Uterus (tissue), 4 donors: ENCODE measurements around the gene PLPPR5. TPM values are rescaled to one million over a fixed set of nuclear protein-coding genes. Genes with fewer than 3 reads are reported as not detected.

Experiments used
- DNase-seq, 2 donors: peaks; one replicate each; pipeline ENCODE4 v3.0.0-alpha.2; 2019 to 2020
- H3K27ac ChIP-seq, 2 donors: fragments of 200-600 bp; sonication (generic); 1 replicate in 1 of 2; 2 replicates in 1 of 2; pipeline ENCODE4 v1.5.1; 2016 to 2018
- H3K27me3 ChIP-seq, 2 donors: fragments of 200-600 bp; sonication (generic); one replicate each; pipeline ENCODE4 v1.5.1; 2018 to 2019; ENCODE audit warnings: control low read depth in 1 of 2
- H3K36me3 ChIP-seq, 2 donors: fragments of 200-600 bp; sonication (generic); one replicate each; pipeline ENCODE4 v1.5.1; 2019; ENCODE audit warnings: control low read depth in 1 of 2
- H3K4me1 ChIP-seq, 2 donors: fragments of 200-600 bp; sonication (generic); one replicate each; pipeline ENCODE4 v1.5.1; 2018 to 2019; ENCODE audit warnings: control low read depth in 1 of 2
- H3K4me3 ChIP-seq, 2 donors: fragments of 200-600 bp; sonication (generic); 1 replicate in 1 of 2; 2 replicates in 1 of 2; pipeline ENCODE4 v1.5.1; 2018 to 2019; ENCODE audit warnings: mild to moderate bottlenecking in 1 of 2
- H3K9me3 ChIP-seq, 2 donors: fragments of 200-600 bp; sonication (generic); one replicate each; pipeline ENCODE4 v1.5.1; 2019; ENCODE audit warnings: control low read depth in 1 of 2
- CTCF ChIP-seq, 4 experiments: fragments of 200-600 bp in 2 of 4; fragments of 450-650 bp in 2 of 4; sonication (generic) in 2 of 4; IDR thresholded peaks; one replicate each; pipeline ENCODE4 v1.5.1; 2016 to 2019; ENCODE audit warnings: antibody characterized with exemption in 4 of 4, mild to moderate bottlenecking in 2 of 4, moderate library complexity in 1 of 4
- POLR2A ChIP-seq, 2 donors: fragments of 450-650 bp; IDR thresholded peaks; one replicate each; pipeline ENCODE4 v1.6.1; 2016; ENCODE audit warnings: antibody characterized with exemption in 2 of 2, mild to moderate bottlenecking in 1 of 2, moderate library complexity in 1 of 2
- intact Hi-C: fragments of 100-400 bp; cut with DNase I; formaldehyde crosslinking; loops from one replicate; pipeline ENCODE4 v1.15.1; 2023; ENCODE audit warnings: low total_unique reads
- total RNA-seq, 4 donors: library from RNA; depleted of rRNA in 3 of 4; stranded (reverse); fragments of >200 nt in 3 of 4; gene quantifications; one replicate each; pipeline versions ENCODE4 v1.1.0 to v1.2.4, GENCODE V29; 2014 to 2023
- donor health status: DM: yes; HTN: yes; CAD: no.

Gene PLPPR5
- total RNA-seq, 4 donors from 2014 or later = 0.76 TPM; not detected in 3

GRCh38 chr1:98870959-98871903 lies 133.4 kb downstream of the PLPPR5 start:
- no peak for TF ChIP-seq POLR2A (IDR thresholded peaks at IDR 0.05)
- TF ChIP-seq CTCF (IDR thresholded peaks at IDR 0.05) = no peak
- no peaks in the 10 kb centered on the region for H3K36me3 ChIP-seq
- no peaks in the 10 kb centered on the region for H3K9me3 ChIP-seq
- H3K4me3 ChIP-seq = no peak overlapping the region
- H3K27me3 ChIP-seq = no peaks in the 10 kb centered on the region
- intact Hi-C loops = no loop called here
- no peaks in the 10 kb centered on the region for H3K4me1 ChIP-seq
- DNase-seq = no peak
- H3K27ac ChIP-seq = no peak overlapping the region

GRCh38 chr1:98865796-98866195 lies 138.9 kb downstream of the PLPPR5 start:
- Histone ChIP-seq H3K27ac (no peak overlapping the region), H3K27me3 (no peaks in the 10 kb centered on the region), H3K4me3 (no peak overlapping the region), H3K9me3 (no peaks in the 10 kb centered on the region), H3K4me1 (no peaks in the 10 kb centered on the region), H3K36me3 (no peaks in the 10 kb centered on the region)
- intact Hi-C loops = no loop called here
- TF ChIP-seq CTCF (IDR thresholded peaks at IDR 0.05) (no peak), POLR2A (IDR thresholded peaks at IDR 0.05) (no peak)
- no peak for DNase-seq

GRCh38 chr1:98860329-98860728 lies 144.3 kb downstream of the PLPPR5 start:
- H3K9me3 ChIP-seq = no peaks in the 10 kb centered on the region
- TF ChIP-seq POLR2A (IDR thresholded peaks at IDR 0.05) (no peak), CTCF (IDR thresholded peaks at IDR 0.05) (no peak)
- H3K4me1 ChIP-seq = no peaks in the 10 kb centered on the region
- no peak for DNase-seq
- H3K4me3 ChIP-seq = no peak overlapping the region
- intact Hi-C loops = no loop called here
- H3K27me3 ChIP-seq = no peaks in the 10 kb centered on the region
- H3K27ac ChIP-seq = no peak overlapping the region
- H3K36me3 ChIP-seq = no peaks in the 10 kb centered on the region

GRCh38 chr1:98854137-98854536 lies 150.5 kb downstream of the PLPPR5 start:
- Histone ChIP-seq H3K4me1 (no peaks in the 10 kb centered on the region), H3K9me3 (no peaks in the 10 kb centered on the region), H3K27me3 (no peaks in the 10 kb centered on the region), H3K36me3 (no peaks in the 10 kb centered on the region), H3K4me3 (no peak overlapping the region), H3K27ac (no peak overlapping the region)
- TF ChIP-seq CTCF (IDR thresholded peaks at IDR 0.05) (no peak), POLR2A (IDR thresholded peaks at IDR 0.05) (no peak)
- no peak for DNase-seq
- intact Hi-C loops = no loop called here

GRCh38 chr1:98849969-98850636 lies 154.6 kb downstream of the PLPPR5 start:
- no peak for DNase-seq
- Histone ChIP-seq H3K4me3 (no peak overlapping the region), H3K27ac (no peak overlapping the region), H3K36me3 (no peaks in the 10 kb centered on the region), H3K27me3 (no peaks in the 10 kb centered on the region), H3K9me3 (no peaks in the 10 kb centered on the region), H3K4me1 (no peaks in the 10 kb centered on the region)
- TF ChIP-seq CTCF (IDR thresholded peaks at IDR 0.05) = no peak
- TF ChIP-seq POLR2A (IDR thresholded peaks at IDR 0.05) = no peak
- intact Hi-C loops = no loop called here
